Duodenal mucosa (tissue), 2 donors: Measurements from ENCODE around the gene TOGARAM1.

Experiments used
- H3K27ac ChIP-seq: one replicate; pipeline ENCODE4 v1.7.0; 2013; ENCODE audit warnings: low read depth, low read length
- H3K27me3 ChIP-seq, 2 donors: one replicate each; pipeline ENCODE4 v1.7.0; 2013; ENCODE audit warnings: low read length in 2 of 2, control low read depth in 1 of 2; ENCODE audit not compliant: insufficient read depth in 2 of 2, control insufficient read depth in 1 of 2
- H3K36me3 ChIP-seq, 2 donors: one replicate each; pipeline ENCODE4 v1.7.0; 2013; ENCODE audit warnings: low read length in 2 of 2, control low read depth in 1 of 2; ENCODE audit not compliant: insufficient read depth in 2 of 2, control insufficient read depth in 1 of 2
- H3K4me1 ChIP-seq, 2 donors: one replicate each; pipeline ENCODE4 v1.7.0; 2013; ENCODE audit warnings: low read length in 2 of 2, control low read depth in 1 of 2; ENCODE audit not compliant: insufficient read depth in 2 of 2, control insufficient read depth in 1 of 2
- H3K4me3 ChIP-seq, 2 donors: one replicate each; pipeline ENCODE4 v1.7.0; 2013; ENCODE audit warnings: low read length in 2 of 2, low read depth in 1 of 2
- H3K9ac ChIP-seq, 2 donors: one replicate each; pipeline ENCODE4 v1.7.0; 2013; ENCODE audit warnings: low read length in 2 of 2, low read depth in 1 of 2
- H3K9me3 ChIP-seq, 2 donors: one replicate each; pipeline ENCODE4 v1.7.0; 2013; ENCODE audit warnings: low read length in 2 of 2, control low read depth in 1 of 2; ENCODE audit not compliant: control insufficient read depth in 1 of 2

Gene TOGARAM1

GRCh38 chr14:44979740-44980356 lies 17.9 kb downstream of the TOGARAM1 start:
- no peaks in the 10 kb centered on the region for H3K4me1 ChIP-seq
- no peak overlapping the region for H3K27ac ChIP-seq
- H3K9me3 ChIP-seq = no peaks in the 10 kb centered on the region
- no peaks in the 10 kb centered on the region for H3K36me3 ChIP-seq
- H3K9ac ChIP-seq = no peak overlapping the region
- H3K27me3 ChIP-seq = no peaks in the 10 kb centered on the region
- no peak overlapping the region for H3K4me3 ChIP-seq

- Histone ChIP-seq H3K4me3 (no peak overlapping the region), H3K27me3 (no peaks in the 10 kb centered on the region), H3K4me1 (no peaks in the 10 kb centered on the region), H3K9me3 (no peaks in the 10 kb centered on the region), H3K9ac (no peak overlapping the region), H3K27ac (no peak overlapping the region), H3K36me3 (no peaks in the 10 kb centered on the region)
Measured at GRCh38 chr14:44981198-44981597, 19.2 kb downstream of the TOGARAM1 start.

GRCh38 chr14:44982594-44982993 lies 20.6 kb downstream of the TOGARAM1 start:
- Histone ChIP-seq H3K4me1 (no peaks in the 10 kb centered on the region), H3K36me3 (no peaks in the 10 kb centered on the region), H3K9me3 (no peaks in the 10 kb centered on the region), H3K27ac (no peak overlapping the region), H3K9ac (no peak overlapping the region), H3K4me3 (no peak overlapping the region), H3K27me3 (no peaks in the 10 kb centered on the region)

- Histone ChIP-seq H3K4me3 (no peak overlapping the region), H3K27ac (no peak overlapping the region), H3K4me1 (no peaks in the 10 kb centered on the region), H3K9ac (no peak overlapping the region), H3K36me3 (no peaks in the 10 kb centered on the region), H3K27me3 (no peaks in the 10 kb centered on the region), H3K9me3 (no peaks in the 10 kb centered on the region)
Measured at GRCh38 chr14:44988694-44989093, 26.7 kb downstream of the TOGARAM1 start.

- Histone ChIP-seq H3K36me3 (no peaks in the 10 kb centered on the region), H3K9ac (no peak overlapping the region), H3K27me3 (no peaks in the 10 kb centered on the region), H3K4me1 (no peaks in the 10 kb centered on the region), H3K4me3 (no peak overlapping the region), H3K27ac (no peak overlapping the region), H3K9me3 (no peaks in the 10 kb centered on the region)
Measured at GRCh38 chr14:44989497-44990440, 27.8 kb downstream of the TOGARAM1 start.

- Histone ChIP-seq H3K4me3 (no peak overlapping the region), H3K27ac (no peak overlapping the region), H3K27me3 (no peaks in the 10 kb centered on the region), H3K36me3 (no peaks in the 10 kb centered on the region), H3K9ac (no peak overlapping the region), H3K9me3 (no peaks in the 10 kb centered on the region), H3K4me1 (peaks cover 0 to 3% of the 10 kb centered on the region in 2 donors)
Measured at GRCh38 chr14:44990533-44990932, 28.5 kb downstream of the TOGARAM1 start.

- no peak overlapping the region for H3K27ac ChIP-seq
- no peak overlapping the region for H3K4me3 ChIP-seq
- no peaks in the 10 kb centered on the region for H3K9me3 ChIP-seq
- no peak overlapping the region for H3K9ac ChIP-seq
- no peaks in the 10 kb centered on the region for H3K27me3 ChIP-seq
- H3K4me1 ChIP-seq = peaks cover 0 to 3% of the 10 kb centered on the region in 2 donors
- peaks cover 0 to 4% of the 10 kb centered on the region in 2 donors for H3K36me3 ChIP-seq
Measured at GRCh38 chr14:44995196-44995595, 33.2 kb downstream of the TOGARAM1 start.

- peaks cover 0 to 3% of the 10 kb centered on the region in 2 donors for H3K4me1 ChIP-seq
- no peaks in the 10 kb centered on the region for H3K9me3 ChIP-seq
- H3K27me3 ChIP-seq = no peaks in the 10 kb centered on the region
- no peak overlapping the region for H3K27ac ChIP-seq
- no peak overlapping the region for H3K4me3 ChIP-seq
- H3K9ac ChIP-seq = no peak overlapping the region
- H3K36me3 ChIP-seq = peaks cover 0 to 6% of the 10 kb centered on the region in 2 donors
Measured at GRCh38 chr14:44995770-44996294, 33.8 kb downstream of the TOGARAM1 start.

- Histone ChIP-seq H3K4me1 (no peaks in the 10 kb centered on the region), H3K4me3 (no peak overlapping the region), H3K9ac (no peak overlapping the region), H3K9me3 (no peaks in the 10 kb centered on the region), H3K27ac (no peak overlapping the region), H3K36me3 (peaks cover 0 to 6% of the 10 kb centered on the region in 2 donors), H3K27me3 (no peaks in the 10 kb centered on the region)
Measured at GRCh38 chr14:45003924-45004323, 41.9 kb downstream of the TOGARAM1 start.

- Histone ChIP-seq H3K27me3 (no peaks in the 10 kb centered on the region), H3K4me3 (no peak overlapping the region), H3K27ac (no peak overlapping the region), H3K4me1 (no peaks in the 10 kb centered on the region), H3K9ac (no peak overlapping the region), H3K36me3 (peaks cover 9 to 18% of the 10 kb centered on the region in 2 donors), H3K9me3 (no peaks in the 10 kb centered on the region)
Measured at GRCh38 chr14:45015133-45015532, 53.1 kb downstream of the TOGARAM1 start.
